Measurements from ENCODE around the gene ATP5F1C. TPM values are rescaled to one million over a fixed set of nuclear protein-coding genes. Genes with fewer than 3 reads are reported as not detected.
A peak's percentile ranks its signal among the peaks of the same experiment; 100 is the strongest.
"Not testable (repeated sequence)": the region's sequence is repeated elsewhere in the genome, so short reads cannot be mapped to it uniquely, and the experiment has no call there.

The ATP5F1C gene
- 100 to 1,000 TPM; 317 to 429 (median 402) TPM for total RNA-seq

DNA sequence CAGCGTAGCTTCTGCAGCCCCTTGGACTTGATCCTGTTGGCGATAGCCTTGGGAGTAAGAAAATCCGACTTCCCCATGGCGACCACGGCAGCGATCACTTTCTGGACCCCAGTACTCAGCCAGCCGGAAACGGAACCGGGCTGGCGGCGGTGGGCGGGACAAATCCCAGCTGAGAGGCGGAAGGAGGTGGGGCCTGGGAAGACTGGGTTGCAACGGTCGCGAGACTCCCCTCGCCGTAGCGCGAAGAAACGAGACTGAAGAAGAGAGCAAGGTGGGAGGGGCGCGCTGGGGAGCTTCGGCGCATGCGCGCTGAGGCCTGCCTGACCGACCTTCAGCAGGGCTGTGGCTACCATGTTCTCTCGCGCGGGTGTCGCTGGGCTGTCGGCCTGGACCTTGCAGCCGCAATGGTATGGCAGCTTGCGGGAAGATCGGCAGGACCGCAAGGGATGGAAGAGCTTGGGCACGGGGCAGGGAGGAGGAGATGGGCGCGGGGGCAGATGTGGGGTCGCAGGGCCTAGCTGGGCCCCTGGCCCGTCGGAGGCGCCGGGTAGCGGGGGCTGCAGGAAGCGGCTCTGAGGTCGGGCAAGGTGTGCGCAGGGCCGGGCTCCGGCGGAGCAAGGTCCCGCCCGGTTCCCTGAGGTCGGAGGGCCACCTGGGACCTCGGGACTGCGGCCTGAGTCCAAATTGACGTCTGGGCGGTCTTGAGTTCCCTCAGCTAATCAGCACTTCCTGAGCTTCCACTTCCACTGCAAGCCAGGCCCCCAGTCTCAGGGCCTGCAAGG, at the start of gene ATP5F1C, which contains the start of gene KIN:
Gene ATP5F1C (plus strand): TSS at position 321 of the 782 bp plus-strand sequence. CDS start 31 bp downstream, at position 352.
Gene KIN (minus strand): TSS at position 137 of the 782 bp plus-strand sequence. CDS start 60 bp downstream, at position 77.
- intact Hi-C loops (cut with DNase I; ENCODE audit: low total_unique reads), result loop anchor here (1.0 kb wide), 1 partner anchor 30 kb away; the partner anchor contains the start of gene TAF3
- Histone ChIP-seq H3K9me3 (no peaks in the 10 kb centered on the region), H3K36me3 (no peaks in the 10 kb centered on the region), H3K4me3 (peak within 1 kb of the TSS; percentile 86 to 94 (median 92)), H3K4me1 (peaks cover 48 to 52% of the 10 kb centered on the region in 2 donors), H3K27ac (peak within 1 kb of the TSS; percentile 85 to 97 (median 94)), H3K27me3 (no peaks in the 10 kb centered on the region)
- peak; percentile 94 to 98 for ATAC-seq
- DNase-seq, result peak; percentile 95 to 97
- TF ChIP-seq, protein P1, sequence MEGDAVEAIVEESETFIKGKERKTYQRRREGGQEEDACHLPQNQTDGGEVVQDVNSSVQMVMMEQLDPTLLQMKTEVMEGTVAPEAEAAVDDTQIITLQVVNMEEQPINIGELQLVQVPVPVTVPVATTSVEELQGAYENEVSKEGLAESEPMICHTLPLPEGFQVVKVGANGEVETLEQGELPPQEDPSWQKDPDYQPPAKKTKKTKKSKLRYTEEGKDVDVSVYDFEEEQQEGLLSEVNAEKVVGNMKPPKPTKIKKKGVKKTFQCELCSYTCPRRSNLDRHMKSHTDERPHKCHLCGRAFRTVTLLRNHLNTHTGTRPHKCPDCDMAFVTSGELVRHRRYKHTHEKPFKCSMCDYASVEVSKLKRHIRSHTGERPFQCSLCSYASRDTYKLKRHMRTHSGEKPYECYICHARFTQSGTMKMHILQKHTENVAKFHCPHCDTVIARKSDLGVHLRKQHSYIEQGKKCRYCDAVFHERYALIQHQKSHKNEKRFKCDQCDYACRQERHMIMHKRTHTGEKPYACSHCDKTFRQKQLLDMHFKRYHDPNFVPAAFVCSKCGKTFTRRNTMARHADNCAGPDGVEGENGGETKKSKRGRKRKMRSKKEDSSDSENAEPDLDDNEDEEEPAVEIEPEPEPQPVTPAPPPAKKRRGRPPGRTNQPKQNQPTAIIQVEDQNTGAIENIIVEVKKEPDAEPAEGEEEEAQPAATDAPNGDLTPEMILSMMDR (IDR thresholded peaks at IDR 0.05 in 4 of 5, conservative IDR thresholded peaks at IDR 0.05 in 1 of 5), result peak in 2 of 5 experiments; percentile 8
- TF ChIP-seq POLR2A (IDR thresholded peaks at IDR 0.05), result peak; percentile 85 to 88
- in situ Hi-C loops (cut with MboI; ENCODE audit: low sequenced_read_pairs in 4 of 4), result no loop called here

DNA sequence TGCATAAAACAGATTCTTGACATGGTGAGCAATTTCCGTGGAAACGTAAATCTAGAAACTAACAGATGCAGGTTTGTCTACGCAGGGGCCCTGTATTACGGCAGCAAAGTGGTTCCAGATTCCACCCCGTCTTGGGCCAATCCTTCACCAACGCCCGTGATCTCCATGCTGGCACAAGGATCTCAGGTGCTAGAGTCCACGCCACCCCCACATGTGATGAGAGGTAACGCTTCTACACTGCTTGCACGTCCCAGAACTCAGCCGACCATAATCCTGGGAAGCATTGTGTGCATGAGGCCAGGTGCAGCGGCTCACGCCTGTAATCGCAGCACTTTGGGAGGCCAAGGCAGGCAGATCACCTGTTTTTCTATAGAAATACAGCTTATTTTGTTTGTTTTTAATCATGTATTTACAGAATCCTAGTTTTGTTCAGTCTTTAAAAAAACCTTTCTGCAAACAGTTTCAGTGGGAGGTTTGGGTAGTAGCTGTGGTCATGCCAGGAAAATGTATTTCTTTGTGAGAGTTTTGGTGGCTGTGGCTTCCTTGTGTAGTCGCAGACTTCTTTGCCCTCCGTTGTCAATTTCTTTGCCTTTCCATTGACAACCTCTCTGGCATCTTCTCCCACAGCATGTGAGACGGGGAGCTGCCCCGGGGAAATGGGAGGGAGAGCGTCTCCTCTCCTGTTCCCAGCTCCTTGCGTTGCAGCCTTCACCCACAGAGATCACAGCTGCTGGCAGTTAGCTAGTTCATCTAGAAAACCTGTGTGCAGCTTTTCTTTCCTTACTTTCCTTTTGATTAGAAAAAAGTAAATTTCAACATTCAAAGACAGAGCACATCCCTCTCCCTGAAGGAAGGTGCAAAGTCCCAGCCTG, 49.2 kb upstream of the ATP5F1C start:
- TF ChIP-seq, protein P1 (IDR thresholded peaks at IDR 0.05 in 4 of 5, conservative IDR thresholded peaks at IDR 0.05 in 1 of 5), result no peak
- no peak for TF ChIP-seq POLR2A (IDR thresholded peaks at IDR 0.05)
- H3K27me3 ChIP-seq, result no peaks in the 10 kb centered on the region
- H3K36me3 ChIP-seq, result no peaks in the 10 kb centered on the region
- no peaks in the 10 kb centered on the region for H3K9me3 ChIP-seq
- no peak for ATAC-seq
- DNase-seq, result no peak
- H3K27ac ChIP-seq, result no peak overlapping the region
- intact Hi-C loops (cut with DNase I; ENCODE audit: low total_unique reads) (no loop called here), in situ Hi-C loops (cut with MboI; ENCODE audit: low sequenced_read_pairs in 4 of 4) (no loop called here)
- no peak overlapping the region for H3K4me3 ChIP-seq
- H3K4me1 ChIP-seq, result no peaks in the 10 kb centered on the region

DNA sequence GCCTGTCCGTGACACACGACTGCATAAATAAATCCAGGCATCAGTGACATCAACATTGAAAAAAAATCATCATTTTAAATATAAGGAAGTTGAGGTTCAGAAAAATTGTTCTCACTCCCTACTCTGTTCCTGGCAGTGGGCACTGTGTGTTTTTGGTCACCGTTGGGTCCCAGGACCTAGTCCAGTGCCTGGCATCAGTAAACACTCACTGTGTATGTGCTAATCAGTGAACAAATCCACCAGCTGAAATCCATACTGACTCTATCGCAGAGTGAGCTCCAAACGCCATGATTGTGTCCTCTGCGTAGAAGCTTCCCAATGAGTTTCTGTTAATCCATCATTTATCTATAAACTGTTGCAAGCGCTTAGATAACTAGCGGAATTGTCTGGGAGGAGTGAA, 43.7 kb upstream of the ATP5F1C start:
- H3K27me3 ChIP-seq, result no peaks in the 10 kb centered on the region
- intact Hi-C loops (cut with DNase I; ENCODE audit: low total_unique reads) (no loop called here), in situ Hi-C loops (cut with MboI; ENCODE audit: low sequenced_read_pairs in 4 of 4) (no loop called here)
- no peak for ATAC-seq
- H3K27ac ChIP-seq, result no peak overlapping the region
- TF ChIP-seq, protein P1 (IDR thresholded peaks at IDR 0.05 in 4 of 5, conservative IDR thresholded peaks at IDR 0.05 in 1 of 5), result no peak
- no peak for TF ChIP-seq POLR2A (IDR thresholded peaks at IDR 0.05)
- no peak overlapping the region for H3K4me3 ChIP-seq
- no peaks in the 10 kb centered on the region for H3K9me3 ChIP-seq
- H3K36me3 ChIP-seq, result no peaks in the 10 kb centered on the region
- DNase-seq, result no peak
- H3K4me1 ChIP-seq, result no peaks in the 10 kb centered on the region

DNA sequence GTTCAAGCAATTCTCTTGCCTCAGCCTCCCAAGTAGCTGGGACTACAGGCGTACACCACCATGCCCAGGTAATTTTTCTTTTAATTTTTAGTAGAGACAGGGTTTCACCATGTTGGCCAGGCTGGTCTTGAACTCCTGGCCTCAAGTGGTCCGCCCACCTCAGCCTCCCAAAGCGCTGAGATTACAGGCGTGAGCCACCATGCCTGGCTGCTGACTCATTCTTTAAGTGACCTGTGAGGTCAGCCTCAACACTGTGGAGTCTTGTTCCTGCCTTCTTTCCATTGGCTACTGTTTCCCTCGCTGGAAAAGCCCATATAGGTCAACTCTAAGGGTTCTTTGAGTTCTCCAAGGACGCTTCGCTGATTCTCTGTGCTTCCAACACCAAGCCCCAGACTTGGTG, 39.3 kb upstream of the ATP5F1C start:
- intact Hi-C loops (cut with DNase I; ENCODE audit: low total_unique reads); ATAC-seq; H3K4me1 ChIP-seq; H3K27me3 ChIP-seq; H3K4me3 ChIP-seq; H3K27ac ChIP-seq; DNase-seq; H3K9me3 ChIP-seq; in situ Hi-C loops (cut with MboI; ENCODE audit: low sequenced_read_pairs in 4 of 4): not testable (repeated sequence)
- H3K36me3 ChIP-seq, result peaks cover 0 to 31% of the 10 kb centered on the region in 2 donors

DNA sequence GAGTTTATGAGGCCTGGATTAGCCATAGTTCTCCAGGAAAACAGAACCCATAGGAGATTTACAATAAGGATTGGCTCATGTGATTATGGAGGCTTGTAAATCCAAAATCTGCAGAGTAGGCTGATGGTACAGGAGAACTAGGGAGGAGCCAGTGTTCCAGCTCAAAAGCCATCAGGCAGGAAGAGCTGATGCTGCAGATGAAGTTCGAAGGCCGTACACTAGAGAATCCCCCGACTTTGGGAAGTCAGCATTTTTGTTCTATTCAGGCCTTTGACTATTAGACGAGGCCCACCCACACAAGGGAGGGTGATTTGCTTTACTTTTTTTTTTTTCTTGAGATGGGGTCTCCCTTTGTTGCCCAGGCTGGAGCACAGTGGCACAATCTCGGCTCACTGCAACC, 37.8 kb upstream of the ATP5F1C start:
- Histone ChIP-seq H3K27me3 (no peaks in the 10 kb centered on the region), H3K36me3 (peaks cover 2 to 47% of the 10 kb centered on the region in 2 donors), H3K4me3 (no peak overlapping the region), H3K9me3 (no peaks in the 10 kb centered on the region), H3K27ac (no peak overlapping the region), H3K4me1 (no peaks in the 10 kb centered on the region)
- no peak for TF ChIP-seq POLR2A (IDR thresholded peaks at IDR 0.05)
- TF ChIP-seq, protein P1 (IDR thresholded peaks at IDR 0.05 in 4 of 5, conservative IDR thresholded peaks at IDR 0.05 in 1 of 5), result no peak
- intact Hi-C loops (cut with DNase I; ENCODE audit: low total_unique reads) (no loop called here), in situ Hi-C loops (cut with MboI; ENCODE audit: low sequenced_read_pairs in 4 of 4) (no loop called here)
- ATAC-seq (no peak), DNase-seq (no peak)
